PFSK-1 (cell line): ENCODE data around the gene UFM1.

Experiments used
- FOXP2 ChIP-seq: optimal IDR thresholded peaks from 2 replicates; pipeline ENCODE3; 2011; ENCODE audit warnings: borderline replicate concordance, control low read depth, inconsistent platforms; ENCODE audit not compliant: insufficient read depth; ENCODE audit errors: extremely low read length, extremely low read depth
- POLR2AphosphoS5 ChIP-seq: IDR thresholded peaks from 2 replicates; pipeline ENCODE4 v1.6.1; 2012; ENCODE audit warnings: low read depth, mild to moderate bottlenecking, control low read depth, low read length, moderate library complexity
- REST ChIP-seq, 2 experiments: IDR thresholded peaks; 2 replicates each; pipeline versions ENCODE4 v1.6.1 to v1.8.0; 2011 to 2012; ENCODE audit warnings: low read depth in 2 of 2, low read length in 2 of 2, control low read depth in 1 of 2, inconsistent platforms in 1 of 2, mild to moderate bottlenecking in 1 of 2, moderate library complexity in 1 of 2; ENCODE audit not compliant: insufficient read depth in 1 of 2
- SIN3A ChIP-seq: IDR thresholded peaks from 2 replicates; pipeline ENCODE4 v1.6.1; 2012; ENCODE audit warnings: mild to moderate bottlenecking, low read length, moderate library complexity, borderline replicate concordance; ENCODE audit not compliant: insufficient read depth
- TAF1 ChIP-seq: IDR thresholded peaks from 2 replicates; pipeline ENCODE4 v1.6.1; 2012; ENCODE audit warnings: low read length, control low read depth, borderline replicate concordance; ENCODE audit not compliant: insufficient read depth

The UFM1 gene

DNA sequence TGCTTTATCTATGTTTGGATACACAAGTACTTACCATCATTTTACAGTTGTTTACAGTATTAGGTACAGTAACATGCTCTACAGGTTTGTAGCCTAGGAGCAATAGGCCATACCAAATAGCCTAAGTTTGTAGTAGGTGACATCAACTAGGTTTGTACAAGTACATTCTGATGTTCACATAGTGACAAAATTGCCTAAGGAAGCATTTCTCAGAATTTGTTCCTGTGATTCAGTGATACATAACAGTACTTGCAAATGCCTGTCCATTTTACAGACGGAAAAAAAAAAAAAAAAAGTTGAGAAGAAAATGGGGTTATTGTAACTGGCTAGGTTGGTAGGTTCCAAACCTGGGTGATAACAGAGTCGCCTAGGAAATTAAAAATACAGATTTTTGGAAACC lies 13.6 kb downstream of the UFM1 start:
- no peak for TF ChIP-seq TAF1
- TF ChIP-seq POLR2AphosphoS5: no peak
- TF ChIP-seq REST (IDR thresholded peaks at IDR 0.05; ENCODE audit: insufficient read depth in 1 of 2, low read depth in 2 of 2, low read length in 2 of 2): no peak
- TF ChIP-seq SIN3A: no peak
- no peak for TF ChIP-seq FOXP2

- no peak for TF ChIP-seq POLR2AphosphoS5
- no peak for TF ChIP-seq SIN3A
- TF ChIP-seq TAF1: no peak
- TF ChIP-seq REST (IDR thresholded peaks at IDR 0.05; ENCODE audit: insufficient read depth in 1 of 2, low read depth in 2 of 2, low read length in 2 of 2): no peak
- TF ChIP-seq FOXP2: no peak
Measured at GRCh38 chr13:38365661-38366060, 16.0 kb downstream of the UFM1 start.

GRCh38 chr13:38366954-38367645 lies 17.4 kb downstream of the UFM1 start:
- TF ChIP-seq POLR2AphosphoS5: no peak

- TF ChIP-seq FOXP2: no peak
- no peak for TF ChIP-seq REST (IDR thresholded peaks at IDR 0.05; ENCODE audit: insufficient read depth in 1 of 2, low read depth in 2 of 2, low read length in 2 of 2)
- no peak for TF ChIP-seq TAF1
- no peak for TF ChIP-seq POLR2AphosphoS5
- no peak for TF ChIP-seq SIN3A
Measured at GRCh38 chr13:38369058-38369457, 19.4 kb downstream of the UFM1 start.

- TF ChIP-seq POLR2AphosphoS5 (no peak), SIN3A (no peak), FOXP2 (no peak), TAF1 (no peak), REST (IDR thresholded peaks at IDR 0.05; ENCODE audit: insufficient read depth in 1 of 2, low read depth in 2 of 2, low read length in 2 of 2) (no peak)
Measured at GRCh38 chr13:38372820-38373383, 23.3 kb downstream of the UFM1 start.
